GM12892 (cell line): ENCODE results near the gene TCEAL7.

Experiments used
- DNase-seq: peaks from one replicate; pipeline ENCODE4 v3.0.0; 2011; ENCODE audit not compliant: insufficient read length
- FAIRE-seq: peaks from 2 replicates; lab custom pipeline; 2011; peaks lifted over from hg19 to GRCh38; lab: Jason Lieb, UNC
- POLR2A ChIP-seq: IDR thresholded peaks from 2 replicates; pipeline ENCODE4 v1.6.1; 2011; ENCODE audit warnings: low read depth, low read length, control low read depth
- POLR2AphosphoS5 ChIP-seq: IDR thresholded peaks from 2 replicates; pipeline ENCODE4 v1.6.1; 2011; ENCODE audit warnings: low read depth, low read length, control low read depth
- TAF1 ChIP-seq: IDR thresholded peaks from 2 replicates; pipeline ENCODE4 v1.6.1; 2011; ENCODE audit warnings: low read depth, mild to moderate bottlenecking, control low read depth, low read length, borderline replicate concordance

TCEAL7 gene

GRCh38 chrX:103373581-103373980, 43.5 kb downstream of the TCEAL7 start:
- DNase-seq (no peak), FAIRE-seq (no peak)
- no peak for TF ChIP-seq TAF1
- TF ChIP-seq POLR2AphosphoS5, result no peak

GRCh38 chrX:103376118-103376978, 46.3 kb downstream of the TCEAL7 start, which contains the start of gene BEX3:
Gene BEX3 (plus strand): TSS chrX:103376538. CDS start chrX:103377522, 984 bp downstream.
- TF ChIP-seq POLR2AphosphoS5 (no peak), TAF1 (no peak), POLR2A (no peak)
- no peak for DNase-seq
- no peak for FAIRE-seq

- FAIRE-seq (no peak), DNase-seq (no peak)
- TF ChIP-seq POLR2A (no peak), TAF1 (no peak), POLR2AphosphoS5 (no peak)
These were observed 46.9 kb downstream of the TCEAL7 start for GRCh38 chrX:103376979-103377324.

GRCh38 chrX:103378990-103379389, 49.0 kb downstream of the TCEAL7 start:
- no peak for TF ChIP-seq POLR2AphosphoS5
- TF ChIP-seq POLR2A, result no peak
- no peak for TF ChIP-seq TAF1
- DNase-seq (no peak), FAIRE-seq (no peak)
